ENCODE results near the gene DNAJC3. TPM values are rescaled to one million over a fixed set of nuclear protein-coding genes. Genes with fewer than 3 reads are reported as not detected.

The DNAJC3 gene
- total RNA-seq, 4 donors from 2014 or later: 42.9 to 46.3 (median 46.0) TPM

DNA sequence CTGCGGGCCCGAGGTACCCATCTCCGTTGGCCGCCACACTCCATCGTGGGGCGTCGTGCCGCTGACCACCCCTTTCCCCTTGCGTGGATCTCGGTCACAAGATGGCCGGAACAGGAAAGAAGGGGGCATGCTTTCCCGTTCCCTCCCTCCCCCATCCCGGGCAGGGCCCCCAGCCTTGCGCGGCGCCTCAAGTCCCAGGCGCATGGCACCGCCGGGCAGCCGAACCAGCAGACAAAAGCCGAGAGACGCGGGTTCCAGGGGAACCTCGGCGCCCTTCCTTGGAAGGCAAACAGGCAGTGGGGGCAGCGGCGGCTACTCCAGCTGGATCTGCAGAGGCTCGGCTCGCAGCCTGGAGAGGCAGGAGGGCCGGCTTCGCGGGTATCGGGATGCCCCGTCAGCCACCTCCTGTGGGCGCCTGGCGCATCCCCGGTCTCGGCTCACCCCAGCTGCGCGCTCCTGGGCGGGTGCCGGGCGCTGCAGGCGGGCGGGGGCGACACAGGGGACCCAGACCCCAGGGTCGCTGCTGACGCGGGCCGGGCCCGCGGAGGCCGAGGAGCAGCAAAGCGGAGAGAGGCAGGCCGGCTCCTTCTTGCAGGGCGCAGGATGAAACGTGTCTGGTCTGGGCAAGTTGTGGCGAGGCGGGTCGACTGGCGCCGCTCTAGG, 32.9 kb upstream of the DNAJC3 start:
- Histone ChIP-seq H3K9me3 (no peaks in the 10 kb centered on the region), H3K27me3 (peaks cover 0 to 11% of the 10 kb centered on the region in 2 donors), H3K27ac (peak overlapping the region in 3 of 4 donors; percentile 65 to 84 (median 75)), H3K4me1 (peaks cover 0 to 29% (median 15%) of the 10 kb centered on the region in 4 donors), H3K36me3 (no peaks in the 10 kb centered on the region), H3K4me3 (peak overlapping the region; percentile 37 to 79 (median 60))
- TF ChIP-seq POLR2A (IDR thresholded peaks at IDR 0.05): no peak
- TF ChIP-seq, protein P1, sequence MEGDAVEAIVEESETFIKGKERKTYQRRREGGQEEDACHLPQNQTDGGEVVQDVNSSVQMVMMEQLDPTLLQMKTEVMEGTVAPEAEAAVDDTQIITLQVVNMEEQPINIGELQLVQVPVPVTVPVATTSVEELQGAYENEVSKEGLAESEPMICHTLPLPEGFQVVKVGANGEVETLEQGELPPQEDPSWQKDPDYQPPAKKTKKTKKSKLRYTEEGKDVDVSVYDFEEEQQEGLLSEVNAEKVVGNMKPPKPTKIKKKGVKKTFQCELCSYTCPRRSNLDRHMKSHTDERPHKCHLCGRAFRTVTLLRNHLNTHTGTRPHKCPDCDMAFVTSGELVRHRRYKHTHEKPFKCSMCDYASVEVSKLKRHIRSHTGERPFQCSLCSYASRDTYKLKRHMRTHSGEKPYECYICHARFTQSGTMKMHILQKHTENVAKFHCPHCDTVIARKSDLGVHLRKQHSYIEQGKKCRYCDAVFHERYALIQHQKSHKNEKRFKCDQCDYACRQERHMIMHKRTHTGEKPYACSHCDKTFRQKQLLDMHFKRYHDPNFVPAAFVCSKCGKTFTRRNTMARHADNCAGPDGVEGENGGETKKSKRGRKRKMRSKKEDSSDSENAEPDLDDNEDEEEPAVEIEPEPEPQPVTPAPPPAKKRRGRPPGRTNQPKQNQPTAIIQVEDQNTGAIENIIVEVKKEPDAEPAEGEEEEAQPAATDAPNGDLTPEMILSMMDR (IDR thresholded peaks at IDR 0.05): no peak
- TF ChIP-seq EP300 (IDR thresholded peaks at IDR 0.05): no peak
- no peak for DNase-seq (ENCODE audit: low spot score in 2 of 2)
- 0% methylated on average over 15 to 24 of the region's 62 CpGs for WGBS, 2 donors

- peaks cover 0 to 11% of the 10 kb centered on the region in 2 donors for H3K27me3 ChIP-seq
- H3K27ac ChIP-seq: peak within 1 kb of the TSS in 3 of 4 donors; percentile 65 to 84 (median 75)
- DNase-seq (ENCODE audit: low spot score in 2 of 2): peak; percentile 47 to 56
- peak within 1 kb of the TSS; percentile 37 to 79 (median 60) for H3K4me3 ChIP-seq
- H3K9me3 ChIP-seq: no peaks in the 10 kb centered on the region
- no peaks in the 10 kb centered on the region for H3K36me3 ChIP-seq
- TF ChIP-seq EP300 (IDR thresholded peaks at IDR 0.05): peak in 1 of 2 donors; percentile 31
- TF ChIP-seq, protein P1 (IDR thresholded peaks at IDR 0.05): no peak
- no peak for TF ChIP-seq POLR2A (IDR thresholded peaks at IDR 0.05)
- peaks cover 0 to 29% (median 15%) of the 10 kb centered on the region in 4 donors for H3K4me1 ChIP-seq
- WGBS, 2 donors: 1 to 3% methylated on average over 21 to 30 of the region's 30 CpGs
These were observed 32.3 kb upstream of the DNAJC3 start, which contains the start of gene DZIP1 for GRCh38 chr13:95644601-95645052. TSS of gene DZIP1 (minus strand) at chr13:95644706. CDS start at chr13:95642029, 2,677 bp downstream.

- no peak for DNase-seq (ENCODE audit: low spot score in 2 of 2)
- 68 to 70% methylated on average over 6 of the region's 6 CpGs for WGBS, 2 donors
- H3K27me3 ChIP-seq: no peaks in the 10 kb centered on the region
- H3K27ac ChIP-seq: no peak overlapping the region
- no peaks in the 10 kb centered on the region for H3K36me3 ChIP-seq
- H3K4me1 ChIP-seq: peaks cover 0 to 16% (median 5%) of the 10 kb centered on the region in 4 donors
- no peaks in the 10 kb centered on the region for H3K9me3 ChIP-seq
- TF ChIP-seq EP300 (IDR thresholded peaks at IDR 0.05): no peak
- no peak for TF ChIP-seq POLR2A (IDR thresholded peaks at IDR 0.05)
- TF ChIP-seq, protein P1 (IDR thresholded peaks at IDR 0.05): no peak
- H3K4me3 ChIP-seq: no peak overlapping the region
These were observed 29.6 kb upstream of the DNAJC3 start for GRCh38 chr13:95647321-95647720.

DNA sequence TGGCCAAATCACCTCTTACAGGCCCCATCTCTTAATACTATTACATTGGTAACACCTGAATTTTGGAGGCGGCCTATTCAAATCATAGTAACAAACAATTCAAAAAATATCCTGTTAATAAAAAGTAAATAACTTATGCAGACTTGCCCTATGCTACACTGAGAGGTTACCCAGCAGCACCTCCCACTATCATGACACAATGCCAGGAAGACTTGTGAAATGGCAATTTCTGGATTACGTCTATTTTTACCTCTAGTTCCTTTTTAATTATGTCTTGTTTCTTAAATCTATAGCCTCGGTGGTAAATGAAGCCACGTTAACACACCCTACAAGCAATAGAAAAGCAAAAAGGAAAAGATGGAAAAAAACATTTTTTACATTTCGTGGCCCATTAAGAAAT, 26.2 kb upstream of the DNAJC3 start:
- TF ChIP-seq, protein P1 (IDR thresholded peaks at IDR 0.05): no peak
- TF ChIP-seq POLR2A (IDR thresholded peaks at IDR 0.05) (no peak), EP300 (IDR thresholded peaks at IDR 0.05) (no peak)
- H3K27ac ChIP-seq: no peak overlapping the region
- no peaks in the 10 kb centered on the region for H3K9me3 ChIP-seq
- DNase-seq (ENCODE audit: low spot score in 2 of 2): no peak
- H3K4me3 ChIP-seq: no peak overlapping the region
- H3K36me3 ChIP-seq: no peaks in the 10 kb centered on the region
- no peaks in the 10 kb centered on the region for H3K4me1 ChIP-seq
- WGBS, 2 donors: 84 to 87% methylated on average over 5 of the region's 5 CpGs
- no peaks in the 10 kb centered on the region for H3K27me3 ChIP-seq

- H3K9me3 ChIP-seq: no peaks in the 10 kb centered on the region
- 91% methylated on average over 1 of the region's 1 CpG for WGBS, 2 donors
- no peaks in the 10 kb centered on the region for H3K4me1 ChIP-seq
- no peak for DNase-seq (ENCODE audit: low spot score in 2 of 2)
- no peak overlapping the region for H3K4me3 ChIP-seq
- TF ChIP-seq EP300 (IDR thresholded peaks at IDR 0.05): no peak
- no peak for TF ChIP-seq POLR2A (IDR thresholded peaks at IDR 0.05)
- TF ChIP-seq, protein P1 (IDR thresholded peaks at IDR 0.05): no peak
- H3K36me3 ChIP-seq: no peaks in the 10 kb centered on the region
- H3K27ac ChIP-seq: no peak overlapping the region
- H3K27me3 ChIP-seq: no peaks in the 10 kb centered on the region
These were observed 24.6 kb upstream of the DNAJC3 start for GRCh38 chr13:95652244-95652764.
